ENCODE results near the gene STXBP6.

DNA sequence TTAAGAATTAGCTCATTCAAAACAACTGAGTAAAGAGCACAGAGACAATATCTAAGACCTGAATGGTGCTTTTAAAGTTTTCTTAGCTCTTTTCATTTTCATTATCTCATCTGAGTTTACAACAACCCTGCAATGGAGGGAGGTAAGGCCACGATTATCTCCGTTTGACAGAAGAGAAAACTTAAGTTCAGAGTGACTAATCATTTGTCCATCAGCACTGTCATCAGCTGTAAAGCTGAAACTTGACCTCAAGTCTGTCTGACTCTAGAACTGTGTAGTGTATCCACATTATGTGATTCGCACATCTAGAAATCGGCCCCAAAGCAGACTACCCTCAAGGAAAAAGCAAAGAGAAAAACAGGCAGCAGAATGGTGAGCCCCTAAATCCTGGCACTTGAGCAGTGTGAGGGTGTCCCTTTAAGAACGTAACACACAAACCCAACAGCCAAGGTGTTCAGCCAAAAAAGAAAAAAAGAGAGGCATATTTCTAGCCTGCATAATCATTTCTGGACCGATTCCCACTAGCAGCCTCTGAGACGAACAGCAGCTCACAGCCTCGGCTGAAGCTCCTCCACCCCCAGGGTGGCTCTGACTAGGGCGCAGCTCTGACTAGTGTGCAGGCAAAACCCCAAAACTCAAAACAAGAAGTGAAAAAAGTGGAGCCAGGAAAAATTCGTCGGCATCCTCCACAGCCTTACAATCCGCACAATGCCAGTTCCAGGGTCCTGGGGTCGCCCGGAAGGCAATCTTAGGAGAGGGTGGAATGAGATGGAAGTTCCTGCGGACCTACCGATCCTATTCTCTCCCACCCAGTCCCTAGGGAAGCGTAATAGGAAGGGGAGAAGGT, 1.6 kb downstream of the STXBP6 start:
- TF ChIP-seq, protein P1, sequence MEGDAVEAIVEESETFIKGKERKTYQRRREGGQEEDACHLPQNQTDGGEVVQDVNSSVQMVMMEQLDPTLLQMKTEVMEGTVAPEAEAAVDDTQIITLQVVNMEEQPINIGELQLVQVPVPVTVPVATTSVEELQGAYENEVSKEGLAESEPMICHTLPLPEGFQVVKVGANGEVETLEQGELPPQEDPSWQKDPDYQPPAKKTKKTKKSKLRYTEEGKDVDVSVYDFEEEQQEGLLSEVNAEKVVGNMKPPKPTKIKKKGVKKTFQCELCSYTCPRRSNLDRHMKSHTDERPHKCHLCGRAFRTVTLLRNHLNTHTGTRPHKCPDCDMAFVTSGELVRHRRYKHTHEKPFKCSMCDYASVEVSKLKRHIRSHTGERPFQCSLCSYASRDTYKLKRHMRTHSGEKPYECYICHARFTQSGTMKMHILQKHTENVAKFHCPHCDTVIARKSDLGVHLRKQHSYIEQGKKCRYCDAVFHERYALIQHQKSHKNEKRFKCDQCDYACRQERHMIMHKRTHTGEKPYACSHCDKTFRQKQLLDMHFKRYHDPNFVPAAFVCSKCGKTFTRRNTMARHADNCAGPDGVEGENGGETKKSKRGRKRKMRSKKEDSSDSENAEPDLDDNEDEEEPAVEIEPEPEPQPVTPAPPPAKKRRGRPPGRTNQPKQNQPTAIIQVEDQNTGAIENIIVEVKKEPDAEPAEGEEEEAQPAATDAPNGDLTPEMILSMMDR (IDR thresholded peaks at IDR 0.05): no peak
- peak; percentile 31 to 79 for TF ChIP-seq POLR2A (IDR thresholded peaks at IDR 0.05)
